K562 (cell line): ENCODE results near the gene PNMA8B. TPM values are rescaled to one million over a fixed set of nuclear protein-coding genes. Genes with fewer than 3 reads are reported as not detected.

ENCODE experiments used
- ADNP ChIP-seq: fragments of 200-800 bp; sonication (Bioruptor generic); IDR thresholded peaks from 2 replicates; pipeline ENCODE4 v1.6.1; 2016; ENCODE audit warnings: missing genetic modification characterization, missing compliant biosample characterization
- ATF1 ChIP-seq, 2 experiments: fragments of 450-650 bp in 1 of 2; IDR thresholded peaks; 2 replicates each; pipeline ENCODE4 v1.6.1; 2016; ENCODE audit warnings: missing compliant biosample characterization in 1 of 2, missing genetic modification characterization in 1 of 2
- BRCA1 ChIP-seq, 2 experiments: fragments of 450-650 bp in 1 of 2; sonication (generic) in 1 of 2; formaldehyde crosslinking in 1 of 2; IDR thresholded peaks; 2 replicates each; pipeline versions ENCODE4 v1.5.0 to v1.6.1; 2017 to 2020; ENCODE audit warnings: mild to moderate bottlenecking in 1 of 2, missing genetic modification reagents in 1 of 2
- CGGBP1 ChIP-seq: fragments of 250-450 bp; sonication (Bioruptor Pico); IDR thresholded peaks from 2 replicates; pipeline ENCODE4 v1.9.0; 2021; ENCODE audit warnings: mild to moderate bottlenecking
- CTBP1 ChIP-seq: fragments of 450-650 bp; IDR thresholded peaks from 2 replicates; pipeline ENCODE4 v1.6.1; 2016; ENCODE audit warnings: borderline replicate concordance
- HDAC1 ChIP-seq, 2 experiments: fragments of 450-650 bp; IDR thresholded peaks; 2 replicates each; pipeline ENCODE4 v1.6.1; 2016 to 2017; ENCODE audit warnings: inconsistent platforms in 1 of 2, mild to moderate bottlenecking in 1 of 2, moderate library complexity in 1 of 2
- MAZ ChIP-seq, 2 experiments: fragments of 450-650 bp in 1 of 2; sonication (generic) in 1 of 2; formaldehyde crosslinking; IDR thresholded peaks in 1 of 2; conservative IDR thresholded peaks in 1 of 2; 2 replicates each; pipeline versions ENCODE4 v1.4.0 to v1.5.0; 2020; ENCODE audit warnings: mild to moderate bottlenecking in 1 of 2, missing genetic modification reagents in 1 of 2
- SIN3B ChIP-seq: fragments of 450-650 bp; IDR thresholded peaks from 2 replicates; pipeline ENCODE4 v1.6.1; 2017; ENCODE audit warnings: low read depth, mild to moderate bottlenecking, moderate library complexity
- STAG1 ChIP-seq: sonication (generic); formaldehyde crosslinking; IDR thresholded peaks from 2 replicates; pipeline ENCODE4 v1.5.0; 2020; ENCODE audit warnings: missing genetic modification reagents, borderline replicate concordance
- SUPT5H ChIP-seq: fragments of 450-650 bp; IDR thresholded peaks from 2 replicates; pipeline ENCODE4 v1.6.1; 2016
- TEAD1 ChIP-seq, 2 experiments: fragments of 450-650 bp in 1 of 2; sonication (generic) in 1 of 2; formaldehyde crosslinking; IDR thresholded peaks; 2 replicates each; pipeline versions ENCODE4 v1.4.0 to v1.8.0; 2020 to 2022; ENCODE audit warnings: mild to moderate bottlenecking in 2 of 2, missing genetic modification reagents in 1 of 2
- ZNF24 ChIP-seq: fragments of 450-650 bp; IDR thresholded peaks from 2 replicates; pipeline ENCODE4 v1.6.1; 2016
- polyA plus RNA-seq, 8 experiments: library from polyadenylated mRNA; depleted of rRNA in 4 of 8; stranded (reverse) in 5 of 8; unstranded in 3 of 8; fragments of >200 nt; fragmentation: Nextera tagmentation in 2 of 8; fragmentation: Illumina TruSeq in 1 of 8; extraction: Ambion mirVana in 2 of 8; extraction: Trizol in 1 of 8; gene quantifications; 2 replicates each; pipeline versions ENCODE4 v1.2.1 to v1.2.3, GENCODE V29; 2011 to 2014; ENCODE audit warnings: inconsistent platforms in 1 of 8, missing spikeins in 1 of 8
- total RNA-seq, 7 experiments: library from RNA; depleted of rRNA in 6 of 7; stranded (reverse); fragments of >200 nt in 6 of 7; fragmentation: Illumina TruSeq in 2 of 7; extraction: Trizol in 2 of 7; gene quantifications; 2 replicates each; pipeline versions ENCODE4 v1.2.1 to v1.2.3, GENCODE V29; 2011 to 2021; ENCODE audit warnings: low replicate concordance in 1 of 7
- TF ChIP-seq, protein P1 (sequence below): sonication (generic); formaldehyde crosslinking; IDR thresholded peaks from 2 replicates; pipeline ENCODE4 v1.8.0; 2022; ENCODE audit warnings: mild to moderate bottlenecking, low read depth, missing genetic modification reagents
- TF ChIP-seq, protein P2 (sequence below): fragments of 450-650 bp; IDR thresholded peaks from 2 replicates; pipeline ENCODE4 v1.6.1; 2016; ENCODE audit warnings: low read depth, mild to moderate bottlenecking, moderate library complexity
- TF ChIP-seq, protein P3 (sequence below), 2 experiments: fragments of 200-800 bp in 1 of 2; sonication (Bioruptor generic) in 1 of 2; sonication (generic) in 1 of 2; formaldehyde crosslinking in 1 of 2; IDR thresholded peaks in 1 of 2; conservative IDR thresholded peaks in 1 of 2; 2 replicates each; pipeline versions ENCODE4 v1.5.0 to v1.6.1; 2016 to 2020; ENCODE audit warnings: missing compliant biosample characterization in 1 of 2, missing genetic modification characterization in 1 of 2, missing genetic modification reagents in 1 of 2
- TF ChIP-seq, protein P4 (sequence below): fragments of 450-650 bp; IDR thresholded peaks from 2 replicates; pipeline ENCODE4 v1.6.1; 2016; ENCODE audit warnings: borderline replicate concordance
- TF ChIP-seq, protein P5 (sequence below): sonication (generic); formaldehyde crosslinking; IDR thresholded peaks from 2 replicates; pipeline ENCODE4 v1.8.0; 2022; ENCODE audit warnings: mild to moderate bottlenecking, missing genetic modification reagents

PNMA8B gene
- total and polyA plus RNA-seq, 9 of the 15 experiments (the other 6 are each of a cell fraction or from before 2014, with no cell fraction given) = not detected

GRCh38 chr19:46471116-46471733 lies 24.4 kb downstream of the PNMA8B start, which contains the start of gene PNMA8A (continued):
- TF ChIP-seq ADNP (tag) (no peak), HDAC1 (IDR thresholded peaks at IDR 0.05) (peak in 1 of 2 experiments; percentile 89; a peak in 2 of 4 replicates), ATF1 (CRISPR knock-in tag; IDR thresholded peaks at IDR 0.05) (0 out of 2 replicates have a peak, but pooled peaks have one; percentile 21), ATF1 (tag; IDR thresholded peaks at IDR 0.05) (peak; percentile 90), BRCA1 (IDR thresholded peaks at IDR 0.05) (no peak), BRCA1 (CRISPR knock-in tag; IDR thresholded peaks at IDR 0.05) (no peak), STAG1 (CRISPR knock-in tag) (peak; percentile 38; the same call in 1 of the 2 replicates), SUPT5H (peak; percentile 76), ZNF24 (no peak), MAZ (CRISPR knock-in tag; conservative IDR thresholded peaks at IDR 0.05 in 1 of 2, IDR thresholded peaks at IDR 0.05 in 1 of 2) (peak in 1 of 2 experiments; percentile 71), SIN3B (peak; percentile 65; the same call in 1 of the 2 replicates), TEAD1 (CRISPR knock-in tag; IDR thresholded peaks at IDR 0.05) (0 out of 4 replicates have a peak, but pooled peaks of 1 of the 2 experiments have one; percentile 17), CGGBP1 (CRISPR knock-in tag) (no peak), CTBP1 (peak; percentile 40)
- TF ChIP-seq, protein P1, sequence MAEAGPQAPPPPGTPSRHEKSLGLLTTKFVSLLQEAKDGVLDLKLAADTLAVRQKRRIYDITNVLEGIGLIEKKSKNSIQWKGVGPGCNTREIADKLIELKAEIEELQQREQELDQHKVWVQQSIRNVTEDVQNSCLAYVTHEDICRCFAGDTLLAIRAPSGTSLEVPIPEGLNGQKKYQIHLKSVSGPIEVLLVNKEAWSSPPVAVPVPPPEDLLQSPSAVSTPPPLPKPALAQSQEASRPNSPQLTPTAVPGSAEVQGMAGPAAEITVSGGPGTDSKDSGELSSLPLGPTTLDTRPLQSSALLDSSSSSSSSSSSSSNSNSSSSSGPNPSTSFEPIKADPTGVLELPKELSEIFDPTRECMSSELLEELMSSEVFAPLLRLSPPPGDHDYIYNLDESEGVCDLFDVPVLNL (CRISPR knock-in tag) = no peak
- TF ChIP-seq, protein P2, sequence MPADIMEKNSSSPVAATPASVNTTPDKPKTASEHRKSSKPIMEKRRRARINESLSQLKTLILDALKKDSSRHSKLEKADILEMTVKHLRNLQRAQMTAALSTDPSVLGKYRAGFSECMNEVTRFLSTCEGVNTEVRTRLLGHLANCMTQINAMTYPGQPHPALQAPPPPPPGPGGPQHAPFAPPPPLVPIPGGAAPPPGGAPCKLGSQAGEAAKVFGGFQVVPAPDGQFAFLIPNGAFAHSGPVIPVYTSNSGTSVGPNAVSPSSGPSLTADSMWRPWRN = no peak
- TF ChIP-seq, protein P3, sequence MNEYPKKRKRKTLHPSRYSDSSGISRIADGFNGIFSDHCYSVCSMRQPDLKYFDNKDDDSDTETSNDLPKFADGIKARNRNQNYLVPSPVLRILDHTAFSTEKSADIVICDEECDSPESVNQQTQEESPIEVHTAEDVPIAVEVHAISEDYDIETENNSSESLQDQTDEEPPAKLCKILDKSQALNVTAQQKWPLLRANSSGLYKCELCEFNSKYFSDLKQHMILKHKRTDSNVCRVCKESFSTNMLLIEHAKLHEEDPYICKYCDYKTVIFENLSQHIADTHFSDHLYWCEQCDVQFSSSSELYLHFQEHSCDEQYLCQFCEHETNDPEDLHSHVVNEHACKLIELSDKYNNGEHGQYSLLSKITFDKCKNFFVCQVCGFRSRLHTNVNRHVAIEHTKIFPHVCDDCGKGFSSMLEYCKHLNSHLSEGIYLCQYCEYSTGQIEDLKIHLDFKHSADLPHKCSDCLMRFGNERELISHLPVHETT (CRISPR knock-in tag; conservative IDR thresholded peaks at IDR 0.05 in 1 of 2, IDR thresholded peaks at IDR 0.05 in 1 of 2) = no peak
- TF ChIP-seq, protein P4, sequence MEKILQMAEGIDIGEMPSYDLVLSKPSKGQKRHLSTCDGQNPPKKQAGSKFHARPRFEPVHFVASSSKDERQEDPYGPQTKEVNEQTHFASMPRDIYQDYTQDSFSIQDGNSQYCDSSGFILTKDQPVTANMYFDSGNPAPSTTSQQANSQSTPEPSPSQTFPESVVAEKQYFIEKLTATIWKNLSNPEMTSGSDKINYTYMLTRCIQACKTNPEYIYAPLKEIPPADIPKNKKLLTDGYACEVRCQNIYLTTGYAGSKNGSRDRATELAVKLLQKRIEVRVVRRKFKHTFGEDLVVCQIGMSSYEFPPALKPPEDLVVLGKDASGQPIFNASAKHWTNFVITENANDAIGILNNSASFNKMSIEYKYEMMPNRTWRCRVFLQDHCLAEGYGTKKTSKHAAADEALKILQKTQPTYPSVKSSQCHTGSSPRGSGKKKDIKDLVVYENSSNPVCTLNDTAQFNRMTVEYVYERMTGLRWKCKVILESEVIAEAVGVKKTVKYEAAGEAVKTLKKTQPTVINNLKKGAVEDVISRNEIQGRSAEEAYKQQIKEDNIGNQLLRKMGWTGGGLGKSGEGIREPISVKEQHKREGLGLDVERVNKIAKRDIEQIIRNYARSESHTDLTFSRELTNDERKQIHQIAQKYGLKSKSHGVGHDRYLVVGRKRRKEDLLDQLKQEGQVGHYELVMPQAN = peak; percentile 85; the same call in 1 of the 2 replicates
- TF ChIP-seq, protein P5, sequence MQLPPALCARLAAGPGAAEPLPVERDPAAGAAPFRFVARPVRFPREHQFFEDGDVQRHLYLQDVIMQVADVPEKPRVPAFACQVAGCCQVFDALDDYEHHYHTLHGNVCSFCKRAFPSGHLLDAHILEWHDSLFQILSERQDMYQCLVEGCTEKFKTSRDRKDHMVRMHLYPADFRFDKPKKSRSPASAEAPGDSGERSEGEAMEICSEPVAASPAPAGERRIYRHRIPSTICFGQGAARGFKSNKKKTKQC = no peak
